Measurements from ENCODE around the gene ARMC2. TPM values are rescaled to one million over a fixed set of nuclear protein-coding genes. Genes with fewer than 3 reads are reported as not detected.

ARMC2 gene
- total RNA-seq, 2 donors from 2014 or later = 1.9 to 2.5 TPM

GRCh38 chr6:108897371-108897770 is 49.1 kb downstream of the ARMC2 start:
- no peak overlapping the region for H3K9ac ChIP-seq (ENCODE audit: low read depth in 2 of 2, low read length in 2 of 2)
- H3K27me3 ChIP-seq = no peaks in the 10 kb centered on the region
- TF ChIP-seq, protein P1, sequence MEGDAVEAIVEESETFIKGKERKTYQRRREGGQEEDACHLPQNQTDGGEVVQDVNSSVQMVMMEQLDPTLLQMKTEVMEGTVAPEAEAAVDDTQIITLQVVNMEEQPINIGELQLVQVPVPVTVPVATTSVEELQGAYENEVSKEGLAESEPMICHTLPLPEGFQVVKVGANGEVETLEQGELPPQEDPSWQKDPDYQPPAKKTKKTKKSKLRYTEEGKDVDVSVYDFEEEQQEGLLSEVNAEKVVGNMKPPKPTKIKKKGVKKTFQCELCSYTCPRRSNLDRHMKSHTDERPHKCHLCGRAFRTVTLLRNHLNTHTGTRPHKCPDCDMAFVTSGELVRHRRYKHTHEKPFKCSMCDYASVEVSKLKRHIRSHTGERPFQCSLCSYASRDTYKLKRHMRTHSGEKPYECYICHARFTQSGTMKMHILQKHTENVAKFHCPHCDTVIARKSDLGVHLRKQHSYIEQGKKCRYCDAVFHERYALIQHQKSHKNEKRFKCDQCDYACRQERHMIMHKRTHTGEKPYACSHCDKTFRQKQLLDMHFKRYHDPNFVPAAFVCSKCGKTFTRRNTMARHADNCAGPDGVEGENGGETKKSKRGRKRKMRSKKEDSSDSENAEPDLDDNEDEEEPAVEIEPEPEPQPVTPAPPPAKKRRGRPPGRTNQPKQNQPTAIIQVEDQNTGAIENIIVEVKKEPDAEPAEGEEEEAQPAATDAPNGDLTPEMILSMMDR (IDR thresholded peaks at IDR 0.05) = no peak
- intact Hi-C loops (cut with DNase I) = loop anchor here (10.0 kb wide), 1 partner anchor 113 kb away; no protein-coding TSS in a partner anchor
- no peaks in the 10 kb centered on the region for H3K9me3 ChIP-seq
- peaks cover 2% of the 10 kb centered on the region for H3K4me1 ChIP-seq
- no peak overlapping the region for H3K4me3 ChIP-seq
- H3K27ac ChIP-seq = no peak overlapping the region
- DNase-seq = no peak
- no peaks in the 10 kb centered on the region for H3K36me3 ChIP-seq

- H3K27ac ChIP-seq = peak overlapping the region; percentile 41
- H3K4me1 ChIP-seq = no peaks in the 10 kb centered on the region
- no peak overlapping the region for H3K4me3 ChIP-seq
- H3K9me3 ChIP-seq = no peaks in the 10 kb centered on the region
- no peaks in the 10 kb centered on the region for H3K36me3 ChIP-seq
- intact Hi-C loops (cut with DNase I) = no loop called here
- TF ChIP-seq, protein P1 (IDR thresholded peaks at IDR 0.05) = no peak
- H3K27me3 ChIP-seq = no peaks in the 10 kb centered on the region
- DNase-seq = no peak
- no peak overlapping the region for H3K9ac ChIP-seq (ENCODE audit: low read depth in 2 of 2, low read length in 2 of 2)
These were observed 54.2 kb downstream of the ARMC2 start for GRCh38 chr6:108902382-108902792.

DNA sequence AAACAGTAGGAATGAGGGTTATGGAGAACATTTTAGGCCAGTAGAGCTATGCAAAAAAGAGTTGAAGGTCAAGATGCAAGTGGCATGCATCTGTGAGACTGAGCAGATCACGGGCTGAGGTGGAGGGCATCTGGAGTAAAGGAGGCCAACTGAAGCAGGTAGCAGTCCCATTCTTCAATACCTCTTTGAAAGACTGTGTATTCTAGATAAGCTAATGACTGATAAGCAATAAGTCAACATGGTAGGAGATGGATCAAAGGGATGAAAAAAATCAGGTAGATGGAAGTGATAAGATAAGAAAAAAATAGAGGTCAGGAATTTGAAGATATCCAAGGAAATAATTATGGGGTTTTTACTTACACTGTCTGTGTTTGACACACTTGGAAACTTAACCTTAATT is 55.6 kb downstream of the ARMC2 start:
- no peak overlapping the region for H3K27ac ChIP-seq
- no peaks in the 10 kb centered on the region for H3K9me3 ChIP-seq
- no peak overlapping the region for H3K4me3 ChIP-seq
- DNase-seq = peak; percentile 41
- TF ChIP-seq, protein P1 (IDR thresholded peaks at IDR 0.05) = no peak
- H3K4me1 ChIP-seq = no peaks in the 10 kb centered on the region
- intact Hi-C loops (cut with DNase I) = no loop called here
- no peaks in the 10 kb centered on the region for H3K36me3 ChIP-seq
- no peaks in the 10 kb centered on the region for H3K27me3 ChIP-seq
- no peak overlapping the region for H3K9ac ChIP-seq (ENCODE audit: low read depth in 2 of 2, low read length in 2 of 2)

GRCh38 chr6:108904741-108905140 is 56.5 kb downstream of the ARMC2 start:
- no peak overlapping the region for H3K9ac ChIP-seq (ENCODE audit: low read depth in 2 of 2, low read length in 2 of 2)
- TF ChIP-seq, protein P1 (IDR thresholded peaks at IDR 0.05) = no peak
- no peaks in the 10 kb centered on the region for H3K27me3 ChIP-seq
- H3K4me1 ChIP-seq = no peaks in the 10 kb centered on the region
- no peak overlapping the region for H3K27ac ChIP-seq
- no peaks in the 10 kb centered on the region for H3K9me3 ChIP-seq
- intact Hi-C loops (cut with DNase I) = no loop called here
- H3K36me3 ChIP-seq = no peaks in the 10 kb centered on the region
- no peak overlapping the region for H3K4me3 ChIP-seq
- no peak for DNase-seq

DNA sequence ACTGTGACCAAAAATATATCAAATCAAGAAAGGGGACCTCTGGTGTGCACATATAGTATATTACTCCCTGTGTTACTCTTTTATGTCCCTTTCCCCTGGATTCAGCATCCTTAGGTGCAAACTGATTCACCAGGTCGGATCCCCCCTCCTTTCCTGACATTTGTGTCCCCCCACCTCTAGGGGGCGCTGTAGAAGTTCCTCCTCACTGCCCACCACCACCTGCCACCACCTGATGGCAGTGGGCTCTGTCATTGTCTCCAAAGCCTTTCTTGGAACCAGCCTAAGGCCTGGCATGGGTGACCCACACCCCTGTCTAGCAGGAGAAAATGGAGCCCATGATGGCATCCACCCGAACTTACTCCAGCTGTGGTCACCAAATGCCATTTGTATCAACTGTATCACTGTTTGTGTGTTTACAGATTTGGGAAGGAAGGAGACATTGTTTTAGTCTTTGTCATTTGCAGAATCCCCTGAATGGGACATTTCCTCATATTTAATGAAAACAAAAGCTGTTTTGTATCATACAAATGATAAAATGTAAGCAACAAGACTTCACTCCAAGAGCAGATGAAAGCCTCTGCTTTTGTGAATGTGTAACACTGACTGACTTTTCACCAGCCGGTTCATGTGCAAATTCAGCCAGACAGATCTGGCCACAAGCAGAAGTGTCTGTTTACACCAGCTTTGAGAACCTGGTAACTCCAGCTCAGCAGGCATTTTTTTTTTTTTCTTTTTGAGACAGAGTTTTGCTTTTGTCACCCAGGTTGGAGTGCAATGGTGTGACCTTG is 66.2 kb downstream of the ARMC2 start:
- H3K9me3 ChIP-seq = no peaks in the 10 kb centered on the region
- no peak overlapping the region for H3K4me3 ChIP-seq
- H3K9ac ChIP-seq (ENCODE audit: low read depth in 2 of 2, low read length in 2 of 2) = no peak overlapping the region
- intact Hi-C loops (cut with DNase I) = no loop called here
- TF ChIP-seq, protein P1 (IDR thresholded peaks at IDR 0.05) = peak; percentile 31
- H3K36me3 ChIP-seq = no peaks in the 10 kb centered on the region
- H3K27me3 ChIP-seq = no peaks in the 10 kb centered on the region
- no peaks in the 10 kb centered on the region for H3K4me1 ChIP-seq
- no peak overlapping the region for H3K27ac ChIP-seq
- DNase-seq = no peak

All from colonic mucosa (tissue), 4 donors.